PC-3 (cell line): ENCODE data around the gene FOXO6. TPM values are rescaled to one million over a fixed set of nuclear protein-coding genes. Genes with fewer than 3 reads are reported as not detected.

Source experiments
- ATAC-seq: fragments of 200-7000 bp; cut with Tn5 transposase; 2 replicates; pipeline ENCODE4 v1.9.1; 2020; ENCODE audit warnings: mild to moderate bottlenecking, moderate library complexity
- BruUV-seq: library from RNA; stranded (reverse); fragments of 400-500 nt; replicated peaks from 2 replicates; lab custom pipeline; 2021; lab: Mats Ljungman, UMichigan
- CTCF ChIA-PET: fragments of 300-600 bp; sonication (Branson Sonifier 250); formaldehyde crosslinking; loops from one replicate; lab custom pipeline; 2022; ENCODE audit warnings: antibody characterized with exemption; lab: Charles Lee
- POLR2A ChIA-PET: fragments of 300-600 bp; sonication (Branson Sonifier 250); formaldehyde crosslinking; loops from one replicate; lab custom pipeline; 2022; ENCODE audit warnings: antibody characterized with exemption; ENCODE audit not compliant: unreplicated experiment; lab: Charles Lee
- DNase-seq: peaks from one replicate; pipeline ENCODE4 v3.0.0-alpha.2; 2015
- H2AFZ ChIP-seq: fragments of 300-600 bp; sonication (generic); 2 replicates; pipeline ENCODE4 v1.6.0; 2016; ENCODE audit warnings: antibody characterized with exemption, low read length
- H3F3A ChIP-seq: fragments of 300-600 bp; sonication (generic); one replicate; pipeline ENCODE4 v1.6.0; 2017; ENCODE audit warnings: antibody characterized with exemption, low read length, control low read depth, mild to moderate bottlenecking; ENCODE audit not compliant: unreplicated experiment
- H3K27ac ChIP-seq: fragments of 300-600 bp; sonication (generic); 2 replicates; pipeline ENCODE4 v1.5.1; 2016; ENCODE audit warnings: mild to moderate bottlenecking, low read length
- H3K27me3 ChIP-seq: fragments of 300-600 bp; sonication (generic); 2 replicates; pipeline ENCODE4 v1.6.1; 2016; ENCODE audit warnings: low read length, mixed read lengths
- H3K36me3 ChIP-seq: fragments of 300-600 bp; sonication (generic); 2 replicates; pipeline ENCODE4 v1.6.1; 2016; ENCODE audit warnings: low read depth, mixed run types, low read length, mixed read lengths
- H3K4me1 ChIP-seq: fragments of 300-600 bp; sonication (generic); 2 replicates; pipeline ENCODE4 v1.5.1; 2016; ENCODE audit warnings: low read length; ENCODE audit not compliant: insufficient read depth
- H3K4me2 ChIP-seq: fragments of 300-600 bp; sonication (generic); 2 replicates; pipeline ENCODE4 v1.6.0; 2016; ENCODE audit warnings: low read length
- H3K4me3 ChIP-seq: fragments of 300-600 bp; sonication (generic); 2 replicates; pipeline ENCODE4 v1.5.1; 2016; ENCODE audit warnings: mild to moderate bottlenecking, low read length, mixed read lengths
- H3K79me2 ChIP-seq: fragments of 300-600 bp; sonication (generic); 2 replicates; pipeline ENCODE4 v1.6.1; 2017; ENCODE audit warnings: low read length, mixed read lengths
- H3K9ac ChIP-seq: fragments of 300-600 bp; sonication (generic); 2 replicates; pipeline ENCODE4 v1.6.0; 2016; ENCODE audit warnings: mild to moderate bottlenecking, low read length
- H3K9me2 ChIP-seq: fragments of 300-600 bp; sonication (generic); replicated peaks from 2 replicates; pipeline ENCODE4 v1.6.1; 2016; ENCODE audit warnings: mixed run types, low read length, mixed read lengths
- H3K9me3 ChIP-seq: fragments of 300-600 bp; sonication (generic); 2 replicates; pipeline ENCODE4 v1.6.1; 2016; ENCODE audit warnings: low read length, mixed read lengths
- H4K20me1 ChIP-seq: fragments of 300-600 bp; sonication (generic); 2 replicates; pipeline ENCODE4 v1.6.1; 2016; ENCODE audit warnings: low read length, mixed read lengths
- CTCF ChIP-seq: fragments of 300-600 bp; sonication (generic); conservative IDR thresholded peaks from 2 replicates; pipeline ENCODE4 v1.5.1; 2017; ENCODE audit warnings: antibody characterized with exemption, low read depth, mild to moderate bottlenecking, low read length
- EZH2 ChIP-seq: fragments of 300-600 bp; sonication (generic); IDR thresholded peaks from one replicate; pipeline ENCODE4 v1.6.1; 2017; ENCODE audit warnings: antibody characterized with exemption, mild to moderate bottlenecking, low read length; ENCODE audit not compliant: unreplicated experiment
- EZH2phosphoT487 ChIP-seq: fragments of 300-600 bp; sonication (generic); IDR thresholded peaks from 2 replicates; pipeline ENCODE4 v1.6.1; 2018; ENCODE audit warnings: mild to moderate bottlenecking, antibody characterized with exemption, low read length, borderline replicate concordance
- intact Hi-C: fragments of 100-400 bp; cut with micrococcal nuclease; formaldehyde crosslinking; loops from 2 replicates; pipeline ENCODE4 v1.9.0; 2023
- total RNA-seq: library from RNA; depleted of rRNA; stranded (reverse); fragments of >200 nt; gene quantifications from 2 replicates; pipeline ENCODE4 v1.2.3, GENCODE V29; 2014

FOXO6 gene
- total RNA-seq, 1 experiment from 2014 or later: 1.2 TPM

- Histone ChIP-seq H3K79me2 (no peaks in the 10 kb centered on the region), H3K27ac (no peak overlapping the region), H3K4me3 (no peak overlapping the region), H3K36me3 (no peaks in the 10 kb centered on the region), H3K9me2 (no peaks in the 10 kb centered on the region), H3K9me3 (no peaks in the 10 kb centered on the region), H3K9ac (no peak overlapping the region), H4K20me1 (no peaks in the 10 kb centered on the region), H3K4me1 (peaks cover 25% of the 10 kb centered on the region), H2AFZ (no peak overlapping the region), H3F3A (no peaks in the 10 kb centered on the region), H3K27me3 (peaks cover 15% of the 10 kb centered on the region), H3K4me2 (no peak overlapping the region)
- TF ChIP-seq EZH2phosphoT487: no peak
- no peak for TF ChIP-seq EZH2
- TF ChIP-seq CTCF: no peak
- ChIA-PET POLR2A (no interaction called here), CTCF (no interaction called here)
- ATAC-seq (no peak), DNase-seq (no peak)
- intact Hi-C loops: loop anchor here (5.0 kb wide), 1 partner anchor 69 kb away; no protein-coding TSS in a partner anchor
- BruUV-seq: no TSS peak
These were observed 2.5 kb downstream of the FOXO6 start for GRCh38 chr1:41363591-41364320.

GRCh38 chr1:41364442-41365319, 3.4 kb downstream of the FOXO6 start:
- no peak for ATAC-seq
- DNase-seq: no peak
- Histone ChIP-seq H3K4me2 (no peak overlapping the region), H3K9me2 (no peaks in the 10 kb centered on the region), H3K4me1 (peaks cover 21% of the 10 kb centered on the region), H4K20me1 (no peaks in the 10 kb centered on the region), H3K27me3 (peaks cover 15% of the 10 kb centered on the region), H3K27ac (no peak overlapping the region), H3K79me2 (no peaks in the 10 kb centered on the region), H3K4me3 (no peak overlapping the region), H3K9ac (no peak overlapping the region), H3F3A (no peaks in the 10 kb centered on the region), H2AFZ (no peak overlapping the region), H3K9me3 (no peaks in the 10 kb centered on the region), H3K36me3 (no peaks in the 10 kb centered on the region)
- BruUV-seq: no TSS peak
- POLR2A ChIA-PET: no interaction called here
- intact Hi-C loops: loop anchor here (5.0 kb wide), 1 partner anchor 68 kb away; no protein-coding TSS in a partner anchor
- CTCF ChIA-PET: no interaction called here
- TF ChIP-seq EZH2: no peak
- TF ChIP-seq CTCF: no peak
- TF ChIP-seq EZH2phosphoT487: no peak

GRCh38 chr1:41365320-41365633, 4.0 kb downstream of the FOXO6 start:
- no peak overlapping the region for H2AFZ ChIP-seq
- ChIA-PET CTCF (no interaction called here), POLR2A (no interaction called here)
- H3K27me3 ChIP-seq: peaks cover 15% of the 10 kb centered on the region
- no peaks in the 10 kb centered on the region for H3F3A ChIP-seq
- H3K27ac ChIP-seq: no peak overlapping the region
- no peaks in the 10 kb centered on the region for H3K79me2 ChIP-seq
- ATAC-seq (no peak), DNase-seq (no peak)
- no TSS peak for BruUV-seq
- H3K36me3 ChIP-seq: no peaks in the 10 kb centered on the region
- intact Hi-C loops: no loop called here
- no peaks in the 10 kb centered on the region for H3K9me2 ChIP-seq
- H3K4me1 ChIP-seq: peaks cover 15% of the 10 kb centered on the region
- no peaks in the 10 kb centered on the region for H4K20me1 ChIP-seq
- H3K9me3 ChIP-seq: no peaks in the 10 kb centered on the region
- H3K9ac ChIP-seq: no peak overlapping the region
- H3K4me3 ChIP-seq: no peak overlapping the region
- H3K4me2 ChIP-seq: no peak overlapping the region
- no peak for TF ChIP-seq EZH2phosphoT487
- TF ChIP-seq CTCF: no peak
- TF ChIP-seq EZH2: no peak
